HL-60 (cell line): Measurements from ENCODE around the gene GAGE10.

ENCODE experiments used
- DNase-seq, 2 experiments: peaks; one replicate each; pipeline ENCODE4 v3.0.0-alpha.2; 2010 to 2020; ENCODE audit warnings: low read depth in 1 of 2, low spot score in 1 of 2
- H3K27ac ChIP-seq: fragments of 250-450 bp; sonication (Bioruptor Pico); replicated peaks from 2 replicates; pipeline ENCODE4 v1.5.1; 2020; ENCODE audit warnings: mild to moderate bottlenecking, moderate library complexity
- H3K27me3 ChIP-seq: fragments of 250-450 bp; sonication (Bioruptor Pico); 2 replicates; pipeline ENCODE4 v1.5.1; 2021; ENCODE audit warnings: mild to moderate bottlenecking, moderate library complexity; ENCODE audit not compliant: insufficient read depth, poor library complexity, severe bottlenecking
- H3K4me3 ChIP-seq: replicated peaks from 2 replicates; pipeline ENCODE4 v1.5.1; 2011; ENCODE audit warnings: mild to moderate bottlenecking, control low read depth, low read length; ENCODE audit not compliant: insufficient read depth
- GABPA ChIP-seq: IDR thresholded peaks from 2 replicates; pipeline ENCODE4 v1.6.1; 2012; ENCODE audit warnings: low read depth
- POLR2AphosphoS5 ChIP-seq: IDR thresholded peaks from 2 replicates; pipeline ENCODE4 v1.6.1; 2012; ENCODE audit warnings: low read depth
- SPI1 ChIP-seq: IDR thresholded peaks from 2 replicates; pipeline ENCODE4 v1.6.1; 2012; ENCODE audit warnings: low read depth, mild to moderate bottlenecking, borderline replicate concordance
- long read RNA-seq: library from polyadenylated mRNA; unstranded; transcript quantifications from one replicate; pipeline ENCODE4 v2.0.0, GENCODE V29; 2020
- TF ChIP-seq, protein P1 (sequence below): IDR thresholded peaks from 2 replicates; pipeline ENCODE4 v1.6.1; 2012; ENCODE audit warnings: low read depth; ENCODE audit not compliant: insufficient replicate concordance
- TF ChIP-seq, protein P2 (sequence below): IDR thresholded peaks from one replicate; pipeline ENCODE4 v1.5.1; 2011; ENCODE audit warnings: low read length, control low read depth, inconsistent platforms; ENCODE audit not compliant: insufficient read depth

The GAGE10 gene, protein sequence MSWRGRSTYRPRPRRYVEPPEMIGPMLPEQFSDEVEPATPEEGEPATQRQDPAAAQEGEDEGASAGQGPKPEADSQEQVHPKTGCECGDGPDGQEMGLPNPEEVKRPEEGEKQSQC
- long read RNA-seq = 0 reads

DNA sequence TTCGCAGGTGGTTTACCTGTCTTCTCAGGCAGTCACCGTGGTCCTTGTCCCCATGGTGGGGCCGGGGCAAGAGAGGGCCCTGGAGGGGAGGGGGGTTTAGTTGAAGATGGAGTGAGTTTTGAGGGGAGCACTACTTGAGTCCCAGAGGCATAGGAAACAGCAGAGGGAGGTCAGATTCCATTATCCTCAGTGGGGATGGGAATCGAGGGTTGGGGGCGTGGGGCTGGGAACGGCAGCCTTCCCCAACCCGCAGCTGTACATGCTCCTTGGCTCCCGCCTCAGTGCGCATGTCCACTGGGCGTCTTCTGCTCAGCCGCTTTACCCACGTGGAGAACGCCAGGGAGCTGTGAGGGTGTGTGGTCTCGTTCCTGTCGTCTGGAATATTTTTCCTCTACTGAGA, at the start of gene GAGE10:
GAGE10 (plus strand) TSS at position 301 of the 400 bp plus-strand sequence. CDS start 1,214 bp downstream, outside the sequence.
- TF ChIP-seq, protein P1, sequence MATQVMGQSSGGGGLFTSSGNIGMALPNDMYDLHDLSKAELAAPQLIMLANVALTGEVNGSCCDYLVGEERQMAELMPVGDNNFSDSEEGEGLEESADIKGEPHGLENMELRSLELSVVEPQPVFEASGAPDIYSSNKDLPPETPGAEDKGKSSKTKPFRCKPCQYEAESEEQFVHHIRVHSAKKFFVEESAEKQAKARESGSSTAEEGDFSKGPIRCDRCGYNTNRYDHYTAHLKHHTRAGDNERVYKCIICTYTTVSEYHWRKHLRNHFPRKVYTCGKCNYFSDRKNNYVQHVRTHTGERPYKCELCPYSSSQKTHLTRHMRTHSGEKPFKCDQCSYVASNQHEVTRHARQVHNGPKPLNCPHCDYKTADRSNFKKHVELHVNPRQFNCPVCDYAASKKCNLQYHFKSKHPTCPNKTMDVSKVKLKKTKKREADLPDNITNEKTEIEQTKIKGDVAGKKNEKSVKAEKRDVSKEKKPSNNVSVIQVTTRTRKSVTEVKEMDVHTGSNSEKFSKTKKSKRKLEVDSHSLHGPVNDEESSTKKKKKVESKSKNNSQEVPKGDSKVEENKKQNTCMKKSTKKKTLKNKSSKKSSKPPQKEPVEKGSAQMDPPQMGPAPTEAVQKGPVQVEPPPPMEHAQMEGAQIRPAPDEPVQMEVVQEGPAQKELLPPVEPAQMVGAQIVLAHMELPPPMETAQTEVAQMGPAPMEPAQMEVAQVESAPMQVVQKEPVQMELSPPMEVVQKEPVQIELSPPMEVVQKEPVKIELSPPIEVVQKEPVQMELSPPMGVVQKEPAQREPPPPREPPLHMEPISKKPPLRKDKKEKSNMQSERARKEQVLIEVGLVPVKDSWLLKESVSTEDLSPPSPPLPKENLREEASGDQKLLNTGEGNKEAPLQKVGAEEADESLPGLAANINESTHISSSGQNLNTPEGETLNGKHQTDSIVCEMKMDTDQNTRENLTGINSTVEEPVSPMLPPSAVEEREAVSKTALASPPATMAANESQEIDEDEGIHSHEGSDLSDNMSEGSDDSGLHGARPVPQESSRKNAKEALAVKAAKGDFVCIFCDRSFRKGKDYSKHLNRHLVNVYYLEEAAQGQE = no peak
- TF ChIP-seq SPI1 = no peak
- no peak for TF ChIP-seq POLR2AphosphoS5
- TF ChIP-seq, protein P2, sequence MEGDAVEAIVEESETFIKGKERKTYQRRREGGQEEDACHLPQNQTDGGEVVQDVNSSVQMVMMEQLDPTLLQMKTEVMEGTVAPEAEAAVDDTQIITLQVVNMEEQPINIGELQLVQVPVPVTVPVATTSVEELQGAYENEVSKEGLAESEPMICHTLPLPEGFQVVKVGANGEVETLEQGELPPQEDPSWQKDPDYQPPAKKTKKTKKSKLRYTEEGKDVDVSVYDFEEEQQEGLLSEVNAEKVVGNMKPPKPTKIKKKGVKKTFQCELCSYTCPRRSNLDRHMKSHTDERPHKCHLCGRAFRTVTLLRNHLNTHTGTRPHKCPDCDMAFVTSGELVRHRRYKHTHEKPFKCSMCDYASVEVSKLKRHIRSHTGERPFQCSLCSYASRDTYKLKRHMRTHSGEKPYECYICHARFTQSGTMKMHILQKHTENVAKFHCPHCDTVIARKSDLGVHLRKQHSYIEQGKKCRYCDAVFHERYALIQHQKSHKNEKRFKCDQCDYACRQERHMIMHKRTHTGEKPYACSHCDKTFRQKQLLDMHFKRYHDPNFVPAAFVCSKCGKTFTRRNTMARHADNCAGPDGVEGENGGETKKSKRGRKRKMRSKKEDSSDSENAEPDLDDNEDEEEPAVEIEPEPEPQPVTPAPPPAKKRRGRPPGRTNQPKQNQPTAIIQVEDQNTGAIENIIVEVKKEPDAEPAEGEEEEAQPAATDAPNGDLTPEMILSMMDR = no peak
- TF ChIP-seq GABPA = no peak
- no peak within 1 kb of the TSS for H3K27ac ChIP-seq
- DNase-seq = no peak
- H3K27me3 ChIP-seq = no peaks in the 10 kb centered on the region
- no peak within 1 kb of the TSS for H3K4me3 ChIP-seq

DNA sequence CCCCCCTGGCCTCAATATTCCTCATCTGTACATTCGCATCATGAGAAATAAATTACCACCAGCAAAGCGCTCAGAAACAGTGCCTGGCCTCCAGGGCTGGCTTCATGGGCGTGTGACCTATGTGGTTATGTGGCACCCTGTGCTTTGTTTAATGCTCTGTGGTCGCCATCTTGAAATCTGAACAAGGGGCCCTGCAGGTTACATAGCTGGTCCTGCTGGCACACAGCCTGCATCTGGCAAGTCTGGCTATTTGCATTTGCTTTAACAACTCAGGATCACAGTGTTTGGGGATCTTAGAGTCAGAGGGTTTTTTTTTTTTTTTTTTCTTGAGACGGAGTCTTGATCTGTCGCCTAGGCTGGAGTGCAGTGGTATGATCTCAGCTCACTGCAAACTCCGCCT, 48.8 kb upstream of the GAGE10 start:
- DNase-seq = no peak
- TF ChIP-seq POLR2AphosphoS5 (no peak), GABPA (no peak), SPI1 (no peak)
- TF ChIP-seq, protein P1 = no peak
- TF ChIP-seq, protein P2 = no peak
- Histone ChIP-seq H3K27ac (no peak overlapping the region), H3K27me3 (no peaks in the 10 kb centered on the region), H3K4me3 (no peak overlapping the region)

- Histone ChIP-seq H3K27me3 (no peaks in the 10 kb centered on the region), H3K4me3 (no peak overlapping the region), H3K27ac (no peak overlapping the region)
- TF ChIP-seq, protein P2 = no peak
- TF ChIP-seq POLR2AphosphoS5 (no peak), SPI1 (no peak), GABPA (no peak)
- TF ChIP-seq, protein P1 = no peak
- DNase-seq = no peak
These were observed 47.0 kb upstream of the GAGE10 start for GRCh38 chrX:49256268-49256995.
